H1 (cell line): ENCODE data around the gene SLAMF1.

Experiments used
- CEBPB ChIP-seq: IDR thresholded peaks from 2 replicates; pipeline ENCODE4 v1.6.1; 2012; ENCODE audit warnings: low read depth, low read length
- EZH2 ChIP-seq: fragments of 200-600 bp; sonication (generic); IDR thresholded peaks from 2 replicates; pipeline ENCODE4 v1.7.1; 2012; ENCODE audit warnings: low read depth, mild to moderate bottlenecking, moderate library complexity, low read length, inconsistent platforms; ENCODE audit not compliant: severe bottlenecking
- GABPA ChIP-seq: IDR thresholded peaks from 2 replicates; pipeline ENCODE4 v1.6.1; 2011; ENCODE audit warnings: mild to moderate bottlenecking, low read length, moderate library complexity, borderline replicate concordance; ENCODE audit not compliant: insufficient read depth
- POLR2AphosphoS5 ChIP-seq: IDR thresholded peaks from 2 replicates; pipeline ENCODE4 v1.6.1; 2011; ENCODE audit warnings: low read depth, low read length
- RAD21 ChIP-seq, 2 experiments: IDR thresholded peaks in 1 of 2; conservative IDR thresholded peaks in 1 of 2; 2 replicates each; pipeline ENCODE4 v1.6.1; 2011; ENCODE audit warnings: low read depth in 2 of 2, low read length in 2 of 2, improper control_type of control experiment in 1 of 2, inconsistent platforms in 1 of 2, mild to moderate bottlenecking in 1 of 2, moderate library complexity in 1 of 2
- TAF1 ChIP-seq: IDR thresholded peaks from 2 replicates; pipeline ENCODE4 v1.6.1; 2011; ENCODE audit warnings: mild to moderate bottlenecking, low read depth, low read length
- TF ChIP-seq, protein P1 (sequence below): fragments of 300-600 bp; sonication (generic); IDR thresholded peaks from 2 replicates; pipeline ENCODE4 v1.7.1; 2012; ENCODE audit warnings: low read length, moderate library complexity, mild to moderate bottlenecking, inconsistent platforms; ENCODE audit not compliant: insufficient replicate concordance
- TF ChIP-seq, protein P2 (sequence below), 3 experiments: IDR thresholded peaks; 1 replicate in 2 of 3; 2 replicates in 1 of 3; pipeline versions ENCODE4 v1.5.1 to v1.6.1; 2011; ENCODE audit warnings: low read length in 3 of 3, mild to moderate bottlenecking in 3 of 3, inconsistent platforms in 2 of 3, low read depth in 1 of 3, moderate library complexity in 1 of 3; ENCODE audit not compliant: insufficient read depth in 1 of 3; ENCODE audit errors: control extremely low read depth in 1 of 3
- TF ChIP-seq, protein P3 (sequence below): IDR thresholded peaks from 2 replicates; pipeline ENCODE4 v1.6.1; 2012; ENCODE audit warnings: low read length, inconsistent platforms

DNA sequence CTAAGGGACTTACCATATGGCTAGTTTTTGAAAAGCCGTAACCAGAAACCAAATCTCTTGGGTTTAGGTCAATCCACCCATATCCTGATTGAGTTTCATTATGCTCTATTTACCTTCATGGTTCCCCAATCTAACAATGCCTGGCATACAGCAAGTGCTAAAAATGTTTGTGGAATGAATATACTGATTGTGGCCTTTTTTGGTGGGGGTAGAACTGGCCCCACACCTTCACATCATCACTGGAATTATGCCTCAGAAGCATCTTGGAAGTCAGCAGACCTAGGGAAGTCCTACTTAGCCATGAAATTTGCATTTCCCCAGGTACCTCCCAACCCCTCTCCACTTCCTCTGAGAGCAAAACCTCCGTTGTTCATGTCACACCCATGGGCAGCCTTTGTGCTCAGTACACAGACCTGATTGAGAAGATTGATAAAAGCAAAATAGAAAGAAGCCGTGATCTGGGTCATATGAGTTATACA, 17.8 kb upstream of the SLAMF1 start:
- TF ChIP-seq, protein P1, sequence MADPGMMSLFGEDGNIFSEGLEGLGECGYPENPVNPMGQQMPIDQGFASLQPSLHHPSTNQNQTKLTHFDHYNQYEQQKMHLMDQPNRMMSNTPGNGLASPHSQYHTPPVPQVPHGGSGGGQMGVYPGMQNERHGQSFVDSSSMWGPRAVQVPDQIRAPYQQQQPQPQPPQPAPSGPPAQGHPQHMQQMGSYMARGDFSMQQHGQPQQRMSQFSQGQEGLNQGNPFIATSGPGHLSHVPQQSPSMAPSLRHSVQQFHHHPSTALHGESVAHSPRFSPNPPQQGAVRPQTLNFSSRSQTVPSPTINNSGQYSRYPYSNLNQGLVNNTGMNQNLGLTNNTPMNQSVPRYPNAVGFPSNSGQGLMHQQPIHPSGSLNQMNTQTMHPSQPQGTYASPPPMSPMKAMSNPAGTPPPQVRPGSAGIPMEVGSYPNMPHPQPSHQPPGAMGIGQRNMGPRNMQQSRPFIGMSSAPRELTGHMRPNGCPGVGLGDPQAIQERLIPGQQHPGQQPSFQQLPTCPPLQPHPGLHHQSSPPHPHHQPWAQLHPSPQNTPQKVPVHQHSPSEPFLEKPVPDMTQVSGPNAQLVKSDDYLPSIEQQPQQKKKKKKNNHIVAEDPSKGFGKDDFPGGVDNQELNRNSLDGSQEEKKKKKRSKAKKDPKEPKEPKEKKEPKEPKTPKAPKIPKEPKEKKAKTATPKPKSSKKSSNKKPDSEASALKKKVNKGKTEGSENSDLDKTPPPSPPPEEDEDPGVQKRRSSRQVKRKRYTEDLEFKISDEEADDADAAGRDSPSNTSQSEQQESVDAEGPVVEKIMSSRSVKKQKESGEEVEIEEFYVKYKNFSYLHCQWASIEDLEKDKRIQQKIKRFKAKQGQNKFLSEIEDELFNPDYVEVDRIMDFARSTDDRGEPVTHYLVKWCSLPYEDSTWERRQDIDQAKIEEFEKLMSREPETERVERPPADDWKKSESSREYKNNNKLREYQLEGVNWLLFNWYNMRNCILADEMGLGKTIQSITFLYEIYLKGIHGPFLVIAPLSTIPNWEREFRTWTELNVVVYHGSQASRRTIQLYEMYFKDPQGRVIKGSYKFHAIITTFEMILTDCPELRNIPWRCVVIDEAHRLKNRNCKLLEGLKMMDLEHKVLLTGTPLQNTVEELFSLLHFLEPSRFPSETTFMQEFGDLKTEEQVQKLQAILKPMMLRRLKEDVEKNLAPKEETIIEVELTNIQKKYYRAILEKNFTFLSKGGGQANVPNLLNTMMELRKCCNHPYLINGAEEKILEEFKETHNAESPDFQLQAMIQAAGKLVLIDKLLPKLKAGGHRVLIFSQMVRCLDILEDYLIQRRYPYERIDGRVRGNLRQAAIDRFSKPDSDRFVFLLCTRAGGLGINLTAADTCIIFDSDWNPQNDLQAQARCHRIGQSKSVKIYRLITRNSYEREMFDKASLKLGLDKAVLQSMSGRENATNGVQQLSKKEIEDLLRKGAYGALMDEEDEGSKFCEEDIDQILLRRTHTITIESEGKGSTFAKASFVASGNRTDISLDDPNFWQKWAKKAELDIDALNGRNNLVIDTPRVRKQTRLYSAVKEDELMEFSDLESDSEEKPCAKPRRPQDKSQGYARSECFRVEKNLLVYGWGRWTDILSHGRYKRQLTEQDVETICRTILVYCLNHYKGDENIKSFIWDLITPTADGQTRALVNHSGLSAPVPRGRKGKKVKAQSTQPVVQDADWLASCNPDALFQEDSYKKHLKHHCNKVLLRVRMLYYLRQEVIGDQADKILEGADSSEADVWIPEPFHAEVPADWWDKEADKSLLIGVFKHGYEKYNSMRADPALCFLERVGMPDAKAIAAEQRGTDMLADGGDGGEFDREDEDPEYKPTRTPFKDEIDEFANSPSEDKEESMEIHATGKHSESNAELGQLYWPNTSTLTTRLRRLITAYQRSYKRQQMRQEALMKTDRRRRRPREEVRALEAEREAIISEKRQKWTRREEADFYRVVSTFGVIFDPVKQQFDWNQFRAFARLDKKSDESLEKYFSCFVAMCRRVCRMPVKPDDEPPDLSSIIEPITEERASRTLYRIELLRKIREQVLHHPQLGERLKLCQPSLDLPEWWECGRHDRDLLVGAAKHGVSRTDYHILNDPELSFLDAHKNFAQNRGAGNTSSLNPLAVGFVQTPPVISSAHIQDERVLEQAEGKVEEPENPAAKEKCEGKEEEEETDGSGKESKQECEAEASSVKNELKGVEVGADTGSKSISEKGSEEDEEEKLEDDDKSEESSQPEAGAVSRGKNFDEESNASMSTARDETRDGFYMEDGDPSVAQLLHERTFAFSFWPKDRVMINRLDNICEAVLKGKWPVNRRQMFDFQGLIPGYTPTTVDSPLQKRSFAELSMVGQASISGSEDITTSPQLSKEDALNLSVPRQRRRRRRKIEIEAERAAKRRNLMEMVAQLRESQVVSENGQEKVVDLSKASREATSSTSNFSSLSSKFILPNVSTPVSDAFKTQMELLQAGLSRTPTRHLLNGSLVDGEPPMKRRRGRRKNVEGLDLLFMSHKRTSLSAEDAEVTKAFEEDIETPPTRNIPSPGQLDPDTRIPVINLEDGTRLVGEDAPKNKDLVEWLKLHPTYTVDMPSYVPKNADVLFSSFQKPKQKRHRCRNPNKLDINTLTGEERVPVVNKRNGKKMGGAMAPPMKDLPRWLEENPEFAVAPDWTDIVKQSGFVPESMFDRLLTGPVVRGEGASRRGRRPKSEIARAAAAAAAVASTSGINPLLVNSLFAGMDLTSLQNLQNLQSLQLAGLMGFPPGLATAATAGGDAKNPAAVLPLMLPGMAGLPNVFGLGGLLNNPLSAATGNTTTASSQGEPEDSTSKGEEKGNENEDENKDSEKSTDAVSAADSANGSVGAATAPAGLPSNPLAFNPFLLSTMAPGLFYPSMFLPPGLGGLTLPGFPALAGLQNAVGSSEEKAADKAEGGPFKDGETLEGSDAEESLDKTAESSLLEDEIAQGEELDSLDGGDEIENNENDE: no peak
- no peak for TF ChIP-seq GABPA
- TF ChIP-seq POLR2AphosphoS5: no peak
- no peak for TF ChIP-seq TAF1
- TF ChIP-seq, protein P2, sequence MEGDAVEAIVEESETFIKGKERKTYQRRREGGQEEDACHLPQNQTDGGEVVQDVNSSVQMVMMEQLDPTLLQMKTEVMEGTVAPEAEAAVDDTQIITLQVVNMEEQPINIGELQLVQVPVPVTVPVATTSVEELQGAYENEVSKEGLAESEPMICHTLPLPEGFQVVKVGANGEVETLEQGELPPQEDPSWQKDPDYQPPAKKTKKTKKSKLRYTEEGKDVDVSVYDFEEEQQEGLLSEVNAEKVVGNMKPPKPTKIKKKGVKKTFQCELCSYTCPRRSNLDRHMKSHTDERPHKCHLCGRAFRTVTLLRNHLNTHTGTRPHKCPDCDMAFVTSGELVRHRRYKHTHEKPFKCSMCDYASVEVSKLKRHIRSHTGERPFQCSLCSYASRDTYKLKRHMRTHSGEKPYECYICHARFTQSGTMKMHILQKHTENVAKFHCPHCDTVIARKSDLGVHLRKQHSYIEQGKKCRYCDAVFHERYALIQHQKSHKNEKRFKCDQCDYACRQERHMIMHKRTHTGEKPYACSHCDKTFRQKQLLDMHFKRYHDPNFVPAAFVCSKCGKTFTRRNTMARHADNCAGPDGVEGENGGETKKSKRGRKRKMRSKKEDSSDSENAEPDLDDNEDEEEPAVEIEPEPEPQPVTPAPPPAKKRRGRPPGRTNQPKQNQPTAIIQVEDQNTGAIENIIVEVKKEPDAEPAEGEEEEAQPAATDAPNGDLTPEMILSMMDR (IDR thresholded peaks at IDR 0.05; ENCODE audit: control extremely low read depth in 1 of 3, insufficient read depth in 1 of 3, low read depth in 1 of 3, low read length in 3 of 3): no peak
- no peak for TF ChIP-seq RAD21 (IDR thresholded peaks at IDR 0.05 in 1 of 2, conservative IDR thresholded peaks at IDR 0.05 in 1 of 2; ENCODE audit: low read depth in 2 of 2, low read length in 2 of 2)
- TF ChIP-seq, protein P3, sequence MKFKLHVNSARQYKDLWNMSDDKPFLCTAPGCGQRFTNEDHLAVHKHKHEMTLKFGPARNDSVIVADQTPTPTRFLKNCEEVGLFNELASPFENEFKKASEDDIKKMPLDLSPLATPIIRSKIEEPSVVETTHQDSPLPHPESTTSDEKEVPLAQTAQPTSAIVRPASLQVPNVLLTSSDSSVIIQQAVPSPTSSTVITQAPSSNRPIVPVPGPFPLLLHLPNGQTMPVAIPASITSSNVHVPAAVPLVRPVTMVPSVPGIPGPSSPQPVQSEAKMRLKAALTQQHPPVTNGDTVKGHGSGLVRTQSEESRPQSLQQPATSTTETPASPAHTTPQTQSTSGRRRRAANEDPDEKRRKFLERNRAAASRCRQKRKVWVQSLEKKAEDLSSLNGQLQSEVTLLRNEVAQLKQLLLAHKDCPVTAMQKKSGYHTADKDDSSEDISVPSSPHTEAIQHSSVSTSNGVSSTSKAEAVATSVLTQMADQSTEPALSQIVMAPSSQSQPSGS: no peak
- no peak for TF ChIP-seq EZH2
- TF ChIP-seq CEBPB: no peak
